ENCODE measurements around the gene SLC30A3.

SLC30A3 gene

GRCh38 chr2:27205206-27205605, 57.6 kb downstream of the SLC30A3 start:
- Histone ChIP-seq H3K4me3 (ENCODE audit: low read length) (no peak overlapping the region), H3K27me3 (ENCODE audit: control insufficient read depth, low read length) (no peaks in the 10 kb centered on the region), H3K4me1 (ENCODE audit: control insufficient read depth, low read length) (peaks cover 16% of the 10 kb centered on the region), H3K79me2 (ENCODE audit: control insufficient read depth, low read length) (peaks cover 15% of the 10 kb centered on the region), H3K36me3 (ENCODE audit: control insufficient read depth, low read length) (peaks cover 88% of the 10 kb centered on the region), H3K9me3 (ENCODE audit: control insufficient read depth, insufficient read depth, low read length) (no peaks in the 10 kb centered on the region), H3K9me2 (replicated peaks; ENCODE audit: control insufficient read depth, low read length) (no peaks in the 10 kb centered on the region), H3K4me2 (ENCODE audit: low read length) (no peak overlapping the region), H3K27ac (ENCODE audit: low read depth, low read length) (no peak overlapping the region), H3F3A (ENCODE audit: control insufficient read depth, insufficient read depth) (no peaks in the 10 kb centered on the region; the same call in 1 of the 2 replicates), H4K20me1 (ENCODE audit: control insufficient read depth, insufficient read depth, low read depth, low read length) (no peaks in the 10 kb centered on the region)
- TF ChIP-seq, protein P1, sequence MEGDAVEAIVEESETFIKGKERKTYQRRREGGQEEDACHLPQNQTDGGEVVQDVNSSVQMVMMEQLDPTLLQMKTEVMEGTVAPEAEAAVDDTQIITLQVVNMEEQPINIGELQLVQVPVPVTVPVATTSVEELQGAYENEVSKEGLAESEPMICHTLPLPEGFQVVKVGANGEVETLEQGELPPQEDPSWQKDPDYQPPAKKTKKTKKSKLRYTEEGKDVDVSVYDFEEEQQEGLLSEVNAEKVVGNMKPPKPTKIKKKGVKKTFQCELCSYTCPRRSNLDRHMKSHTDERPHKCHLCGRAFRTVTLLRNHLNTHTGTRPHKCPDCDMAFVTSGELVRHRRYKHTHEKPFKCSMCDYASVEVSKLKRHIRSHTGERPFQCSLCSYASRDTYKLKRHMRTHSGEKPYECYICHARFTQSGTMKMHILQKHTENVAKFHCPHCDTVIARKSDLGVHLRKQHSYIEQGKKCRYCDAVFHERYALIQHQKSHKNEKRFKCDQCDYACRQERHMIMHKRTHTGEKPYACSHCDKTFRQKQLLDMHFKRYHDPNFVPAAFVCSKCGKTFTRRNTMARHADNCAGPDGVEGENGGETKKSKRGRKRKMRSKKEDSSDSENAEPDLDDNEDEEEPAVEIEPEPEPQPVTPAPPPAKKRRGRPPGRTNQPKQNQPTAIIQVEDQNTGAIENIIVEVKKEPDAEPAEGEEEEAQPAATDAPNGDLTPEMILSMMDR (IDR thresholded peaks at IDR 0.05; ENCODE audit: low read depth, low read length, poor library complexity, severe bottlenecking) = no peak

- Histone ChIP-seq H3K4me2 (ENCODE audit: low read length) (no peak overlapping the region), H3K4me1 (ENCODE audit: control insufficient read depth, low read length) (peaks cover 9% of the 10 kb centered on the region), H3K4me3 (ENCODE audit: low read length) (no peak overlapping the region), H3K27me3 (ENCODE audit: control insufficient read depth, low read length) (no peaks in the 10 kb centered on the region), H3K27ac (ENCODE audit: low read depth, low read length) (no peak overlapping the region), H3K9me2 (replicated peaks; ENCODE audit: control insufficient read depth, low read length) (no peaks in the 10 kb centered on the region), H3K9me3 (ENCODE audit: control insufficient read depth, insufficient read depth, low read length) (no peaks in the 10 kb centered on the region), H3K36me3 (ENCODE audit: control insufficient read depth, low read length) (peaks cover 88% of the 10 kb centered on the region), H3F3A (ENCODE audit: control insufficient read depth, insufficient read depth) (no peaks in the 10 kb centered on the region), H4K20me1 (ENCODE audit: control insufficient read depth, insufficient read depth, low read depth, low read length) (no peaks in the 10 kb centered on the region), H3K79me2 (ENCODE audit: control insufficient read depth, low read length) (peaks cover 8% of the 10 kb centered on the region)
- TF ChIP-seq, protein P1 (IDR thresholded peaks at IDR 0.05; ENCODE audit: low read depth, low read length, poor library complexity, severe bottlenecking) = no peak
Measured at GRCh38 chr2:27204566-27204965, 58.3 kb downstream of the SLC30A3 start.

GRCh38 chr2:27203741-27204140, 59.1 kb downstream of the SLC30A3 start:
- Histone ChIP-seq H3K9me3 (ENCODE audit: control insufficient read depth, insufficient read depth, low read length) (no peaks in the 10 kb centered on the region), H3K36me3 (ENCODE audit: control insufficient read depth, low read length) (peaks cover 86% of the 10 kb centered on the region), H3K27me3 (ENCODE audit: control insufficient read depth, low read length) (no peaks in the 10 kb centered on the region), H4K20me1 (ENCODE audit: control insufficient read depth, insufficient read depth, low read depth, low read length) (no peaks in the 10 kb centered on the region), H3K9me2 (replicated peaks; ENCODE audit: control insufficient read depth, low read length) (no peaks in the 10 kb centered on the region), H3K4me1 (ENCODE audit: control insufficient read depth, low read length) (0 out of 2 replicates have a peak, but pooled peaks cover 1% of the 10 kb centered on the region), H3K4me2 (ENCODE audit: low read length) (no peak overlapping the region), H3F3A (ENCODE audit: control insufficient read depth, insufficient read depth) (no peaks in the 10 kb centered on the region), H3K79me2 (ENCODE audit: control insufficient read depth, low read length) (peaks cover 2% of the 10 kb centered on the region; the same call in 1 of the 2 replicates), H3K4me3 (ENCODE audit: low read length) (no peak overlapping the region), H3K27ac (ENCODE audit: low read depth, low read length) (no peak overlapping the region)
- TF ChIP-seq, protein P1 (IDR thresholded peaks at IDR 0.05; ENCODE audit: low read depth, low read length, poor library complexity, severe bottlenecking) = no peak
- TF ChIP-seq EZH2phosphoT487 (IDR thresholded peaks at IDR 0.05; ENCODE audit: borderline replicate concordance, low read length) = no peak

All from DOHH2 (cell line).